Limb (tissue), 2 donors: ENCODE measurements around the gene PEX12.
"Not testable (repeated sequence)": the region's sequence is repeated elsewhere in the genome, so short reads cannot be mapped to it uniquely, and the experiment has no call there.

Experiments used
- DNase-seq, 2 donors: peaks; one replicate each; pipeline ENCODE4 v3.0.0-alpha.2; 2016; ENCODE audit errors: extremely low spot score in 2 of 2

Gene PEX12

GRCh38 chr17:35578929-35579432, 610 bp upstream of the PEX12 start:
- DNase-seq: no peak

DNA sequence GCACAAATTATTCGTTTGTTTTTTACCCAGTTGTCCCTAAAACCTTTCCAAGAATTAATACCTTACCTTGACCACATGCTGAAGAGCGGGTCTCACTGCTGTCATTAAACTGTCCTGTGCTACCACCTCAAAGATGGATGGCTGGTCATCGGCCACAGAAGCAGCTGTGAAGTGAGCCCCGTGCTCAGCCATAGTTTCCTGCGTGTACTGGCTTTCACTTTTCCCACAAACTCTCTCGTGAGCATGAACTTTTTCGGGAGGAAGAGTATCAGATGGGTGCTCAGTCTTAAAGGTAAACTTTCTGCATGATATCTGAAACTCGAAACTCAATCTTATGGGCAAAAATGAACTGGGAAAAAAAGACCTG, 558 bp downstream of the PEX12 start:
- no peak for DNase-seq

DNA sequence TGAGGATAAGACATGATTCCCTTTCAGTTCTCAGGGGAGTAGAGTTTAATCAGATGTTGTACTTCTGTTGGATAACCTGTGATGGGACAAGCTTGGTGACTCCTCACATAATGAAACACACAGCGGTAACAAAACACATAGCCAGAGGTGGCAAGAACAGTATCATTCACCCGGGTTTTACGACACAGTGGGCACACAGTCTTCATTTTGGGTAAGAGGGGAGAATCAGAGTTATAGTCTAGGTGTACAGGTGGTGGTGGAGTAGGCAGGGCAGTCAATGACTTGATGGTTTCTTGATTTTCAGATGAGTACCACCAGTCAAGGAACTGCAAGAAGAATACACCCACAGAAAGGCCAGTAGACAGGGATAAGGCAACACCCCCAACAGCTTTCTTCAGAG, 2.6 kb downstream of the PEX12 start:
- DNase-seq: no peak

DNA sequence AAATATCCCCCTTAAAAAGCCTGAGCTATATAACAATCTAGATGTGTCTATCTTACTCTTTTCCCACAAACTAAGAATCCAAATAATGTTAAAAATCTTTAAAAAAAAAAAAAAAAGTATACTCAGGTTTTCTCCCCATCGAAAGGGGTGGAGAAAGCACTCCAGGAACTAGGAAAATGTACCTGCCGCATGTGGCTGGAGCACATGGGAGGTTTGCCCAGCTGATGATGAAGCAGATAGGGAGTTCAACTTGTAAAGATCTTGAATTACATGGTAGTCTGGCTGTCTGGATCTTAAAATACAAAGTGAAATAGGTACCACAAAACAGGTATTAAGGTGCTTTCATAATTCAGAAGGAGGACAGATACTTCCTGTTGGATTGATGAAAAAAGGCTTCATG, 9.0 kb downstream of the PEX12 start:
- DNase-seq: no peak

GRCh38 chr17:35568561-35568960, 9.8 kb downstream of the PEX12 start:
- DNase-seq: no peak

DNA sequence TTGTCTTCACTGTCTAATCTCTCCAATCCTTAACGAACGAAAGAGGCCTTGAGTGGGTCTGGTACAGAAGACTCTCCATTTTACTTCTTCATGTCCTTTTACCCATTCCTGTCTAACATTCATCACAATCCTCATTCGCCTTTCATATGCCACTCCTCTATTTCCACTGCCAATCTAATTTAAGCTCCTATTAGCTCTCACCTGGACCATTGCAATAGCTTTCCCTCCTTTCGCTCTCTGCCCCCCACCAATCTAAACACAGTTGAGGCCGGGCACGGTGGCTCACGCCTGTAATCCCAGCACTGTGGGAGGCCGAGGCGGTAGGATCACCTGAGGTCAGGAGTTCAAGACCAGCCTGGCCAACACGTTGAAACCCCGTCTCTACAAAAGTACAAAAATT, 11.4 kb downstream of the PEX12 start:
- no peak for DNase-seq

DNA sequence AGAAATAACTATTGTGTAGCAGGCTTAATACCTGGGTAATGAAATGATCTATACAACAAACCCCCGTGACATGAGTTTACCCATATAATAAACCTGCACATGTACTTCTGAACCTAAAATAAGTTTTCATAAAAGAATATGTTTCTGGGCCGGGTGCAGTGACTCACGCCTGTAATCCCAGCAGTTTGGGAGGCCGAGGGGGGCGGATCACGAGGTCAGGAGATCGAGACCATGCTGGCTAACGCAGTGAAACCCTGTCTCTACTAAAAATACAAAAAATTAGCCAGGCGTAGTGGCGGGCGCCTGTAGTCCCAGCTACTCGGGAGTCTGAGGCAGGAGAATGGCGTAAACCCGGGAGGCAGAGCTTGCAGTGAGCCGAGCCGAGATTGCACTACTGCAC, 15.2 kb downstream of the PEX12 start:
- not testable (repeated sequence) for DNase-seq

DNA sequence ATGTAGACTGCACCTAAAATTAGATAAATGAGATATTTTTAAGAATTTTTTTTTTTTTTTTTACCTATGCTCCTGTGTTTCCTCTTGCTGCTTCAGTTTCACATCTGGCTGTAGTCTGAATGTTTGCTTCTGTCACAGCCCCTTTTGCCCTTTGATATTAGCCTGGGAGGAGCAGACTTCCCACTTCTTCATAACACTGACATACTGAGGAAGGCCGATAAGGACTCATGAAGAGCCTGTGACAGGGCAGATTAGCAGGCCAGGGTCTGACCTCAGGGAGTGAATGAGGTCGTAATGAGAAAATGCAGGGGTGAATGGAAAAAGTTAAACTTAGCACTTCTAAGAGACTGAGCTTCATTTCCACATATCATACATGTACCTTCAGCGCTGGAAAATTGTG, 17.7 kb downstream of the PEX12 start, which contains the start of gene SLFN14:
Gene SLFN14 (minus strand): TSS at position 117 of the 400 bp plus-strand sequence. CDS start 2,757 bp downstream, outside the sequence.
- DNase-seq: no peak

GRCh38 chr17:35559495-35560210, 18.7 kb downstream of the PEX12 start:
- no peak for DNase-seq

DNA sequence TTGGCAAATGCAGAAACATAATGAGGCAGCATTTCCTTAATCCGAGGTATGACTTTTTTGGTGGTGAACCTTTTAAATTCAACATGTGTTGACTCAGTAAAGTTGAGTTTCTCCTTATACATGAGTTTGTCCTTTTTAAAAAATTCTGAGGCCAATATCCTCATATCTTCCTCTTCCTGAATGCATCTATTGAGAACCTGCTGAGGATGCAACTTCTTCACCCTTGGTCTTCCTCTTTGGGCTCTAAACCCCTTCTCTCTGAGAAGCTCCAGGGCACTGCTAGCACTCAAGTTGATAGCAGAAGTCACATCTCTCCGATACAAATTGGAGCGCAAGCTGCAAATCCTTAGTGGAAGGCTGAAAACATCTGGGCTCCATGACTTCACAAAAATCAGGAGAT, 21.0 kb downstream of the PEX12 start:
- no peak for DNase-seq

DNA sequence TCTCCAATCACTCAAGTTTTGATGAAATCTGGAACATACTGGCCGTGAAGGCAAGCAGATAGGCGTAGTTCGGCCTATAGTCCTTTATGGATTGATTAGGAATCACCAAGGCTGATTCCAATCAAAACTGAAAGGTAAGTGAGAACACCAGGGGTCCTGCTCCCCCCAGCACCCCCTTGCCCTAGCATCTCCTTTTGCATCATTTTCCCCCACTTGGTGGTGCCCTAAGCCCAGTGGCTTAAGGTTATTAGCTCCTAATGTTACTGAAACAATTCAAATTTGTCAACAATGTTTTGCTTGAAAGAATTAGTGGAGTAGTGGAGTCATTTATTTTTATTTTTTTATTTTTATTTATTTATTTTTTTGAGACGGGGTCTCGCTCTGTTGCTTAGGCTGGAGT, 22.7 kb downstream of the PEX12 start:
- no peak for DNase-seq

DNA sequence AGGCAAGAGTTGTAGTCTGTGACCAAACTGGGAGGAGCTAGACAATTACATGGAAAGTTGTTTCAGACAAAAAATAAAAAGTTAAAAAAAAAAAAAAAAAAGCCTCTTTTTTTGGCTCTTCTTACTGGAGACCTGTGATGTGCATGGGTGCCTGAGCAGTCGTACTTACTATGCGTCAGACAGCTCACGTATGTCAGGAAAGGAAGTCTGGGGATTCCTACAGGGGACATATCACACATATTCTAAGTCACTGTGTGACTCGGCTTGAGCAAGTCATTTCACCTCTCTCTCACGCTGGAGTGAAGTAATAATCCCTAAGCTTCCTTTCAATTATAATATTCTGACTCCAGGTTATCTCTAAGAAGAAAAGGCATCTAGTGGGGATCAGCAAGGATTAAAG, 23.7 kb downstream of the PEX12 start:
- DNase-seq: no peak

DNA sequence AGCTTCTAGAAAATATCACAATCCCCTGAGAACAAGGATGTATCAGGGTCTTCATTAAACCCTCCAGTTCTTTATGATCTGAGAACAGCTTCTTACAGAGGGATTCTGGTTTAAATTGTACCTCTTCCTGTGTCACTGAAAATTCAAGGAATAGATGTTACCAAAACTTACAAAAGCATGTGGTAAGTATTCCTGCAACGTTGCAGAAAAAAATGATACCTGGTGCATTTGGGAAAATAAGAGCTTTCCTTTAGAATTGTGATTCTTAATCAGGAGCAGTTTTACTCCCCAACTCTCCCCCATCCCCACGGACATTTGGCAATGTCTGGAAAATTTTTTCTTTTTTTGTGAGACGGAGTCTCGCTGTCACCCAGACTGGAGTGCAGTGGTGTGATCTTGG, 25.1 kb downstream of the PEX12 start:
- no peak for DNase-seq

- no peak for DNase-seq
Observed at GRCh38 chr17:35548978-35549377, 29.4 kb downstream of the PEX12 start.

GRCh38 chr17:35548208-35548810, 30.1 kb downstream of the PEX12 start:
- no peak for DNase-seq

DNA sequence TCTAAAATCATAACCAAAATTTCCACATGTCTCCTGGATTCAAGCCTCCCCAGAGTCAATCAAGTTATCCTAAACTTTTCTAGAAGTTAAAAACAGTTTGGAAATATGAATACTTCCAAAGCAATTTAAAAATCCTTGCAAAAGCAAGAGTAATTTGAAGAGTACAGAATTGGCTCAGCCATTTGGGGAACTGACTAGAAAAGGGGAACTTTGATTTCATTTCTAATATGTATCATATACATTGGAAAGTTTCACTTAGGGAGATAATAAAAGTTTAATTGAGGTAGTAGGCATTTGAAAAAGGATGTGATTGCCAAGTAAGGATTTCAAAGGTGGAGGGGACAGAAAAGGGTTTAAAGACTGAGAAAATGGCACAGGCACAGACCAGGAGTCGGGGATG, 31.9 kb downstream of the PEX12 start:
- DNase-seq: no peak

DNA sequence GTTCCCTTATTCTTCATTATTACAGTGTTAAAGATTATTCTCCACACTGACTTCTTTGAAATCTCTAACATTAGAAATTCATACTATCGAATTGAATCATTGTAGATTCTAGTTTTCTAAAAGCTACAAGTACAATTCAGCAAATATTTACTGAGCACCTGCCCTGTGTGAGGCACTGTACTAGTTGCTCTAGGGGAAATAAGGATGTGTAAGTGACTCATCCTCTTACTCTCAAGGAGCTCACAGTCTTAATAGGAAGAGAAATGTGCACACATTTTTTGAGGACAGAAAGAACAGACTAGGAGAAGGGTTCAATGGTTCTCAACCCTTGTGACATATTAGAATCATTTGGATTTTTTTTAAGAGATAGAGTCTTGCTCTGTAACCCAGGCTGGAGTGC, 33.2 kb downstream of the PEX12 start:
- no peak for DNase-seq

GRCh38 chr17:35543856-35544255, 34.5 kb downstream of the PEX12 start:
- DNase-seq: no peak

DNA sequence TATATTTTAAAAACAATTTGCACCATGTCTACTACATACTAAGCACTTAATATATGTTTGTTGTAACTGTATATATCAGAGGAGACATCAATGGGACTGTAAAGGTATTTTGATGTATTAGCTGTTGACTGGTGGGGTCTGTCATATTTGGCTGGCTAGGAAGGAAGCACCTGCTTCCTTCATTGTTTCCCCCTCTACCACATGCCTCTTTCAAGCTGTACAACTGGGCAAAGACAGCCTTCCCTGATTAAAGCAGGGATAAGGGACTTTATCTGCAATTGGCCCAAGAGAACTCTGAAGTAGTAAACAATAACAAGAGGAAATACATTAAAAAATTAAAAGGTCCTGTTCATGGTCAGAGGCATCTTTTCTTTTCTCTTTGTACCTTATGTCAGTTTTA, 35.4 kb downstream of the PEX12 start:
- no peak for DNase-seq

GRCh38 chr17:35541434-35541833, 36.9 kb downstream of the PEX12 start:
- DNase-seq: no peak

- no peak for DNase-seq
Observed at GRCh38 chr17:35540589-35541404, 37.6 kb downstream of the PEX12 start.

- no peak for DNase-seq
Observed at GRCh38 chr17:35539659-35540026, 38.7 kb downstream of the PEX12 start.
